ENCODE measurements around the gene LYL1.

- no peak for TF ChIP-seq POLR2A (IDR thresholded peaks at IDR 0.05)
- no peak for TF ChIP-seq CTCF (IDR thresholded peaks at IDR 0.05)
- no peak for TF ChIP-seq EP300 (IDR thresholded peaks at IDR 0.05)
Observed at GRCh38 chr19:13103581-13104359, 1.1 kb upstream of the LYL1 start.
